Measurements from ENCODE around the gene TSPAN2. TPM values are rescaled to one million over a fixed set of nuclear protein-coding genes. Genes with fewer than 3 reads are reported as not detected.

The TSPAN2 gene
- total and polyA plus RNA-seq, 12 donors, result 4.0 to 17.7 (median 6.7) TPM

DNA sequence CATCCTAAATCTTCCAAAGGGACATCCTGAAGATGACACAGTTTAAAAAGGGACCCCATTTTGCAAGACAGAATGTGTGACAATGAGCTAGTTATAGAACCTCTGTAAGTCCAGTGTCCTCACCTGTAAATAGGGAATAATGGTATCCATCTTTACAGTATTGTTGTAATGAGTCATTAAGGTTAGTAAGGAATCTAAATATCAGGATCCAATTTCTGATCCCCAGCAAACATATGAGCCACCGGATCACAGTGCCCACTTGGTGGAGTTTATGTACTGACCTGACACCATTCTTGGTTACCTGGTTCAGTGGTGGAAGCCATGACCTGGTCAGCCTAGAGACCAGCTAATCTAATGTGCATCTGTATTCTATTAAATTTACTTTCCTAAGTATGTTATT is 47.9 kb upstream of the TSPAN2 start:
- TF ChIP-seq CTCF (IDR thresholded peaks at IDR 0.05), result no peak

DNA sequence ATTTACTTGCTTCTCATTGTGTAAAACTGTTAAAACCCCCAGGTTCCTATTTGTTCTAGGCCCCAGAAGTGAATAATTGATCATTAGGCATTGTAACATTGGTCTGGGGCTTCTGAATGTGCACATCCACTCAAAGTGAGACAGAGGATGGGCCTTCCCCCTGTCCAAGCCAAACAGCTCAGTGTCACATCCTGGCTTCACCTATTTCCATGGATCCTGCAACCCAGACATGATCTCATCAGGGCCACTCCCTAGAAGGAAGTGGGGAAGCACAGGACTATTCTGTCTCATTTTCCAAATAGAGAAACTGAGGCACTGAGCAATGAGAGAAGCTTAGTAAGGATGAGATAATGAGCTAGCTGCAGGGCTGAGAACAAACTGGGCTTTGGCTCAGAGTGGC is 47.4 kb upstream of the TSPAN2 start:
- intact Hi-C loops (cut with DNase I), result loop anchor here in 4 of 10 donors (2.0 to 10.0 kb wide), 8 partner anchors 128 to 461 kb away; partner anchors contain the start of gene NGF (in 1 of the 4)
- H3K27me3 ChIP-seq, result no peaks in the 10 kb centered on the region
- H3K4me1 ChIP-seq, result peaks cover 0 to 31% (median 14%) of the 10 kb centered on the region in 9 donors

More for the DNA sequence above, 47.9 kb upstream of the TSPAN2 start:
- intact Hi-C loops (cut with DNase I), result loop anchor here in 4 of 10 donors (2.0 to 10.0 kb wide), 8 partner anchors 128 to 460 kb away; partner anchors contain the start of gene NGF (in 1 of the 4)
- H3K27ac ChIP-seq, result no peak overlapping the region
- 82 to 86% methylated on average over 1 of the region's 1 CpG for WGBS, 2 donors
- no peaks in the 10 kb centered on the region for H3K9me3 ChIP-seq
- DNase-seq, result no peak
- H3K27me3 ChIP-seq, result no peaks in the 10 kb centered on the region
- no peak for ATAC-seq
- no peak overlapping the region for H3K4me3 ChIP-seq
- peaks cover 0 to 36% (median 15%) of the 10 kb centered on the region in 9 donors for H3K4me1 ChIP-seq
- H3K36me3 ChIP-seq, result no peaks in the 10 kb centered on the region

DNA sequence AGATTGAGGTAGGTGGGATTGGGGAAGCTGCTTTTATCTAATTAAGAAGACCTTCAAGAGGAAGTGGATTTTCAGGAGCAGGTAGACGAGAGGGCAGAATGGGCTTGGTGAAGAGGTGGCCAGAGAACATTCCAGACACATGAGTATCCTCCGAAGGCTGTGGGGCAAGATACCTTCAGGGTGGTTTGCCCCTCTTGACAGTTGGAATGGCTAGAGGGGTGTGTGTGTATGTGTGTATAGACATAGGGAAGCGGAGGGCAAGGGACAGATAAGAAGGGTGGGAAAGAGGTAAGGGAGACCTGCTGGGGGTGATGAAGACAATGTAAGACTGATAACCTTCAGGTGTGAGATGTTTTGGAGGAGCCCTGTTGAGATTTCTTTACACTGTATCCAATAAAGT is 46.8 kb upstream of the TSPAN2 start:
- TF ChIP-seq CTCF (IDR thresholded peaks at IDR 0.05), result no peak
- Histone ChIP-seq H3K9me3 (no peaks in the 10 kb centered on the region), H3K36me3 (no peaks in the 10 kb centered on the region), H3K27me3 (no peaks in the 10 kb centered on the region), H3K4me1 (peaks cover 0 to 25% (median 14%) of the 10 kb centered on the region in 9 donors), H3K27ac (no peak overlapping the region), H3K4me3 (no peak overlapping the region)
- WGBS, 2 donors, result 86 to 90% methylated on average over 3 of the region's 3 CpGs
- no peak for DNase-seq
- intact Hi-C loops (cut with DNase I), result loop anchor here in 4 of 10 donors (2.0 to 10.0 kb wide), 8 partner anchors 129 to 461 kb away; partner anchors contain the start of gene NGF (in 1 of the 4)
- no peak for ATAC-seq

More for the DNA sequence above, 47.4 kb upstream of the TSPAN2 start:
- no peak for DNase-seq
- Histone ChIP-seq H3K27ac (no peak overlapping the region), H3K36me3 (no peaks in the 10 kb centered on the region), H3K9me3 (no peaks in the 10 kb centered on the region), H3K4me3 (no peak overlapping the region)
- ATAC-seq, result no peak
- no peak for TF ChIP-seq CTCF (IDR thresholded peaks at IDR 0.05)

- WGBS, 2 donors, result 72 to 79% methylated on average over 5 of the region's 5 CpGs
- no peak overlapping the region for H3K27ac ChIP-seq
- intact Hi-C loops (cut with DNase I), result loop anchor here in 4 of 10 donors (2.0 to 10.0 kb wide), 8 partner anchors 129 to 462 kb away; partner anchors contain the start of gene NGF (in 1 of the 4)
- H3K4me1 ChIP-seq, result peaks cover 0 to 25% (median 14%) of the 10 kb centered on the region in 9 donors
- no peak overlapping the region for H3K4me3 ChIP-seq
- TF ChIP-seq CTCF (IDR thresholded peaks at IDR 0.05), result no peak
- DNase-seq (no peak), ATAC-seq (no peak)
- no peaks in the 10 kb centered on the region for H3K27me3 ChIP-seq
- no peaks in the 10 kb centered on the region for H3K9me3 ChIP-seq
- H3K36me3 ChIP-seq, result no peaks in the 10 kb centered on the region
Observed at GRCh38 chr1:115135681-115136080, 46.4 kb upstream of the TSPAN2 start.
